Mucosa of descending colon (tissue), 3 donors: ENCODE data around the gene FBXL7. TPM values are rescaled to one million over a fixed set of nuclear protein-coding genes. Genes with fewer than 3 reads are reported as not detected.

Source experiments
- ATAC-seq: fragments of 200-7000 bp; cut with Tn5 transposase; one replicate; pipeline ENCODE4 v1.9.1; 2020; ENCODE audit warnings: mild to moderate bottlenecking, moderate library complexity
- DNase-seq, 3 donors: peaks; one replicate each; pipeline ENCODE4 v3.0.0-alpha.2; 2020
- H3K36me3 ChIP-seq: fragments of 200-600 bp; one replicate; pipeline ENCODE4 v1.8.0; 2021; ENCODE audit warnings: low read depth, mild to moderate bottlenecking
- H3K4me1 ChIP-seq: fragments of 200-600 bp; one replicate; pipeline ENCODE4 v1.8.0; 2021; ENCODE audit warnings: low read depth, mild to moderate bottlenecking
- H3K4me3 ChIP-seq: fragments of 200-600 bp; one replicate; pipeline ENCODE4 v1.8.0; 2021; ENCODE audit warnings: mild to moderate bottlenecking
- H3K9me3 ChIP-seq: fragments of 200-600 bp; one replicate; pipeline ENCODE4 v1.8.0; 2021; ENCODE audit warnings: mild to moderate bottlenecking
- intact Hi-C, 2 donors: fragments of 100-400 bp; cut with DNase I in 1 of 2; cut with micrococcal nuclease in 1 of 2; formaldehyde crosslinking; loops; one replicate each; pipeline versions ENCODE4 v1.11.0 to v1.11.1; 2022; cut with DNase I, micrococcal nuclease
- total RNA-seq, 3 donors: library from RNA; stranded (reverse); fragmentation: NEBNext Ultra II Directional in 2 of 3; extraction: Animal tissue kit (Norgen Biotek cat#: 25700) in 2 of 3; gene quantifications; one replicate each; pipeline versions ENCODE4 v1.2.1 to v1.2.4, GENCODE V29; 2021 to 2023
- TF ChIP-seq, protein P1 (sequence below): fragments of 200-600 bp; IDR thresholded peaks from one replicate; pipeline ENCODE4 v1.8.0; 2022; ENCODE audit warnings: antibody characterized with exemption, mild to moderate bottlenecking
- donor health status: DM: no; HTN: no; CAD: no; lungs with moderate emphysema.
- donor health status: DM: no; HTN: no; CAD: no.
- donor health status: DM: no; HTN: yes; CAD: no.

The FBXL7 gene
- total RNA-seq, 3 donors from 2014 or later: 1.6 to 21.4 (median 3.4) TPM

- Histone ChIP-seq H3K4me1 (no peaks in the 10 kb centered on the region), H3K36me3 (no peaks in the 10 kb centered on the region), H3K4me3 (no peak overlapping the region), H3K9me3 (no peaks in the 10 kb centered on the region)
- intact Hi-C loops: no loop called here
- TF ChIP-seq, protein P1, sequence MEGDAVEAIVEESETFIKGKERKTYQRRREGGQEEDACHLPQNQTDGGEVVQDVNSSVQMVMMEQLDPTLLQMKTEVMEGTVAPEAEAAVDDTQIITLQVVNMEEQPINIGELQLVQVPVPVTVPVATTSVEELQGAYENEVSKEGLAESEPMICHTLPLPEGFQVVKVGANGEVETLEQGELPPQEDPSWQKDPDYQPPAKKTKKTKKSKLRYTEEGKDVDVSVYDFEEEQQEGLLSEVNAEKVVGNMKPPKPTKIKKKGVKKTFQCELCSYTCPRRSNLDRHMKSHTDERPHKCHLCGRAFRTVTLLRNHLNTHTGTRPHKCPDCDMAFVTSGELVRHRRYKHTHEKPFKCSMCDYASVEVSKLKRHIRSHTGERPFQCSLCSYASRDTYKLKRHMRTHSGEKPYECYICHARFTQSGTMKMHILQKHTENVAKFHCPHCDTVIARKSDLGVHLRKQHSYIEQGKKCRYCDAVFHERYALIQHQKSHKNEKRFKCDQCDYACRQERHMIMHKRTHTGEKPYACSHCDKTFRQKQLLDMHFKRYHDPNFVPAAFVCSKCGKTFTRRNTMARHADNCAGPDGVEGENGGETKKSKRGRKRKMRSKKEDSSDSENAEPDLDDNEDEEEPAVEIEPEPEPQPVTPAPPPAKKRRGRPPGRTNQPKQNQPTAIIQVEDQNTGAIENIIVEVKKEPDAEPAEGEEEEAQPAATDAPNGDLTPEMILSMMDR: no peak
- ATAC-seq (no peak), DNase-seq (no peak)
Observed at GRCh38 chr5:15575666-15576065, 75.7 kb downstream of the FBXL7 start.

DNA sequence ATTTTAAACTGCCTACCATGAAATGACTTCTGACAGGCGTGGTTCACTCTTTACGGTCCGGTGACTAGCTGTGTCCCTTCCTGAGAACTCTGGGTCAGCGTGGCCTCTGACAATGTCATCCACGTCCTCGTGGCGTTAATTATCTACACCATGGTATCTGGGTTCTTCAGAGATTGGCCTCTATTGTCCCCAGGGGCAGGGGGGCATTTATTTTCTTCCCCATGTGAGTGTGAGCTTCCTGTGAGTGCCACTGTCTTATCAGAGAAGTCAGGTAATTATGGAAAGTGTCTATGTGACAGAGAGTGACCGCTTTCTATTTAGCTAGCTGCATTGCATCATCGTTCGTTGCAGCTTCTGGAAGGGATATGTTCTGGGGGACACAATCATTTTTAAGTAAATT lies 77.2 kb downstream of the FBXL7 start:
- intact Hi-C loops: no loop called here
- no peak for ATAC-seq
- Histone ChIP-seq H3K4me3 (no peak overlapping the region), H3K4me1 (no peaks in the 10 kb centered on the region), H3K9me3 (no peaks in the 10 kb centered on the region), H3K36me3 (no peaks in the 10 kb centered on the region)
- TF ChIP-seq, protein P1: no peak
- DNase-seq: no peak

DNA sequence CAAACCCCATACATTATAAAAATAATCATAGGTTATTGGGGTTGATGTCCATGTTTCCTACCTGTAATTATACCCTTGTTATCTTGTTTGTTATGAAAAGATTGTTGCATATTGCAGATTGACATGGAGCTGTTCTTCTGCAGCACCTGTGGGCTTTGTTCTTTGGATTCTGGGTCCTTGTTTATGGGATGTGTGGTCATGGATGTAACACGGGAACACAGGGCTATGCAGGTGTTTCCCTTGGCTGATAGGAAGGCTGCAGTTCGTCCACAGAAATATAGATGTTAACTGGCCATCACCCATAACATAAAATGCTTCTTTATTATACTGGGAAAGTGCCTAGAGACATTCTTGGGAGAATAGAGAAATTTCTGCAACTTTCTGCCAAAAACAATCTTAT lies 77.9 kb downstream of the FBXL7 start:
- ATAC-seq: no peak
- intact Hi-C loops: no loop called here

DNA sequence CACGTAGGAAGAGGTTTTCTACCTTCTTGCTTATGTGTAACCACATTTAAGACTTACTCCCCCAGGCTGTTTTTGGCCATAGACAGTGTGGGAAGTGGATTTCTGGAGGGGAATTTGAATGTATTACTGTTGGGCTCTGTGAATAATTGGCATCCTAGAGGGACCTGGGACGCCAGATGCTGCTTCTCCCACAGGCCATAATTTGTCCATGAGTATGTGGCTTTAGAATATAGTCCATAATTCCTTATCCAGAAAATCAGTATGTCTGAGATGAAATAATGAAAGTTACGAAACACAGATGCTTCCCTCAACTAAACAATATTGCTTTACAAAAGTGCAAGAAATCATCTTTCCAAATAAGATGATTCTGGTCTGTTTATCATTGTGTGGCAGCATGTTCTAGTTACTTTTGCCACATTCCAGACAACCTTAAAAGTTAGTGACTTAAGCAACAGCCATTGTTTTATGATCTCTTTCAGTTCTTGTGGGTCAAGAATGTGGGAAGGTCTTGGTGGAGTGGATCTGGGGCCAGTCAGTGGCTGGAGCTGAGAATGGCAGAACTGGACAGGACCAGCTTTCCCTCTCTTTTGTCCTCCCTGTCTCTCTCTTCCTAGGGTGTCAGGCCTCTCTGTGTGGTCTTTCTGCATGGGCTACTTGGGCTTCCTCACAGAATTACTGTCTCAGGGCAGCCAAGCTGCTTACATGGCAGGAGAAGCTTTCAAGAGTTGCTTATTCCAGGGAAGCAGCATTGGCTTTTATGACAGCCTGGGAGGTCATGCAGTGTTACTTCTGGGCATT lies 79.4 kb downstream of the FBXL7 start:
- peaks cover 3% of the 10 kb centered on the region for H3K9me3 ChIP-seq
- intact Hi-C loops: no loop called here
- ATAC-seq (no peak), DNase-seq (no peak)
- no peak overlapping the region for H3K4me3 ChIP-seq
- no peaks in the 10 kb centered on the region for H3K4me1 ChIP-seq
- TF ChIP-seq, protein P1: no peak
- H3K36me3 ChIP-seq: no peaks in the 10 kb centered on the region

More for the DNA sequence above, 77.9 kb downstream of the FBXL7 start:
- TF ChIP-seq, protein P1: no peak
- H3K36me3 ChIP-seq: no peaks in the 10 kb centered on the region
- H3K4me3 ChIP-seq: no peak overlapping the region
- no peaks in the 10 kb centered on the region for H3K9me3 ChIP-seq
- no peaks in the 10 kb centered on the region for H3K4me1 ChIP-seq
- DNase-seq: no peak

- TF ChIP-seq, protein P1: no peak
- DNase-seq: no peak
- intact Hi-C loops: no loop called here
Observed at GRCh38 chr5:15584528-15584927, 84.5 kb downstream of the FBXL7 start.

More at GRCh38 chr5:15584528-15584927, 84.5 kb downstream of the FBXL7 start:
- Histone ChIP-seq H3K9me3 (peaks cover 3% of the 10 kb centered on the region), H3K4me3 (no peak overlapping the region), H3K36me3 (no peaks in the 10 kb centered on the region), H3K4me1 (no peaks in the 10 kb centered on the region)
- ATAC-seq: no peak
